ENCODE data around the gene MOXD1.

The MOXD1 gene

DNA sequence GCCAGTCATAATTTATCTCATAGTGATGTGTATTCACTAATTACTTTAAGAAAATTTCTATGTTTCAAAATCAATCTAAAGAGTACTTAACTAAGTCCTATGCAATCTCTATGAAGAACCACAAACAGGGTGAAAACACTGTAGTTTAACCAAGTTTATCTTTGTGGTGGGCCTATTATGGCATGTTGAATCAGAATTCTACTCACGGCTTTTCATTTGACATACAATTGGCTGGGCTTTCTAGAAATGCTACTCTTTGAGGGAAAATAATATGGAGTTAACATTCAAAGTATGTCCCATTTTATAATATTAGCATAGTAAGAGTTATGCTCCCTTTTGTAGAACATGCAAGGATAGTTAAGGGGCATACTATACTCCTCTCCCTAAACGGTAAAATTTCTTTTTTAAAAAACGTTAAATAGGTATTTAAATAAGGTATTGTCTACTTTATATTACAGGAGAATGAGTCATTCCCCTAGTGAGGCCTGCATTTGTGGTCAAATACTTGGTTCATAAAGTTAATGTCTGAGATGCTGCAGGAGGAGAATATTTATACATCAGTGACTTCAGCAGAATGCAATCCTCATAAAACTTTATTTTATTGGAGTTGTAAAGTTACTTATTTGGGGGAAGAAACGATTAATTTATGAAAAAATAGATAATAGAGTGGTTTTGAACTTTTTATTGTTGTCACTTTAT, 1.8 kb downstream of the MOXD1 start:
- no peak for DNase-seq

GRCh38 chr6:132395015-132395597, 6.2 kb downstream of the MOXD1 start:
- no peak for DNase-seq

DNA sequence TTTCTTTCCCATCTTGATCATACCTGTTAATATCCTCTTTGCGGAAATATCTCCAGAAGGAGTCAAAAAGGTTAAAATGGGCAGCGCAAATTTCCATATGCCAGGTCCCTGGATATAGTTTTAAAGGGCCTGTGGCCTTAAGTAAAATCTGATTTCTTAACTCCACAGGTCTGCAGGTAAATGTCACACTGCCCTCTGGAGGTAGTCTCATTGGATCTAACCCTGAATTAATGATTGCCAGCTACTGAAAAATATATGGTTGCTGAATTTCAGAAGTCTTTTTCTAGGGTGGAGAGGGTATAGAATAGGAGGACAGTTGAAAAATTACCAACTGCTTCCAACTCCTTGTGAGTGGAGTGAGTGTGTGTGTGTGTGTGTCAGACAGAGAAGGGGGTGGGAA, 8.5 kb downstream of the MOXD1 start:
- no peak for DNase-seq

GRCh38 chr6:132392270-132392646, 9.0 kb downstream of the MOXD1 start:
- DNase-seq: no peak

DNA sequence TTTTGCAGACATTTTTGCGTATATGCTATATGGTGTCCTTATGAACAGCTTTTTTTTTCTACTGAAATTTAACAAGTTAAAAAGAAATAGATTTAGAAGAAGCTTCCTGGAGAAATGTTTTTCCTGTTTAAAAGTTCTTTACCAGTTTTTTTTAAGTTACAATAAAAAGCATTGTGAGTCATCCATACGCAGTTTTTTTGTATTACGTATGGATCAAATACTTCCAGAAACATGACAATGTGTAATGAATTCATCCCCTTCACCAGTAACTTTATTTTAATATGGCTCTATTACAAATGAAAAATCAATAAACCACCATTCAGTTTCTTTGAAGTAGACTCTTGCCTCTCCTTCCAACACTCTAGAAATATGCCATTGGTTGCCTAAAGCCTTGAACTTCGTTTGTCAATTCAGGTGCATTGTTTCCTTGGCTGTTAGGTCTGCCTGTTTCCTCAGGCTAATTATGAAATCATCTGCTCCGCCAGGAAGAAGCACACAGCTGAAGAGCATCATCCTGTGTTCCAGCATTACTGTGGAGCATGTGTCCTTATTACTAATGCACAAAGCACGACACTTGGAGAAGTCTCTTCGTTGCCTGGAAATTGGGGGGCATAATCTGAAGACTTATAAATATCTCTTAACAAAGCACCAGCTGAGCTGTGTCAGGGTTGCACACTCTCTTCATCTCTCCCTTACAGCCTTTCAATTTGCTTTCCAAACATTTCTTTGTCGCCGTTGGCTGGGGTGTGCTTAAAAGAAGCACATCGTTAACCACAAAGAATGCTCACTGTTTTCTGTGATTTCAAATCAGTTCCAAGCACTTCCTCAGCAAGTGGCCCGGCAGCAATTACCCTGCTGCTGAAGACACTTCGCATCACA, 9.6 kb downstream of the MOXD1 start:
- no peak for DNase-seq

DNA sequence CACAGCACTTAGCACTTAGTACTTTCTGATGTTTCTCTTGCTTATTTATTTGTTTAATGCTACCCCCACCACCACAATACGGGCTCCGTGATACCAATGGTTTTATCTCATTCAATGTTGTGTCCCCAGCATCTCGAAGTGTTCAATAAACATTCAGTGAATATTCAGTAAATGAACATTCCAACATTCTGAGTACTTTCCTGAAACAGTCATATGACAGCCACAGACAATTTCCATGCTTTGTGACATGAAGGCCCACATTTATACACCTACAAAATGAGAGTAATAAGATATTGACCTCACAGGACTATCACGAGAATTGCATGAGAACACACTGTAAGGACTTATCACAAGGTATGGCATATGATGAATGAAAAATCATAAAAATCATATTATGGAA, 10.8 kb downstream of the MOXD1 start:
- DNase-seq: no peak

DNA sequence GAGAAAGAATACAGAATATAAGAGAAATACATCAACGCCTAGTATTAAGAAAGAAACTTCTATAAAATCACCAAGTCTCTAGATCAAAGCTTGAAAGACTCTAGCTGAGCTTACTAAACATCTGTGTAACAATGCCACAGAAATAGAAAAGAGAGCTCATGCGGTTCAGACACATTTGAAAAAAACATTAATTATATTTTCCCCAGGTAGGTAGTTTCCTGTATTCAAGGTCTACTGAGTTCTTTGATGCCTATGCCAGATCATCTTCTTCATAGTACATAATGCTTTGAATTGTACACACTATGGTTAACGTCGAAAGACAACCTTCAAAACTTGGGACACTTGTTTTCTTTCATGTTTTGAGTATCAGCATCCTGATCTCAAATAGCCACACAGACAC, 11.3 kb downstream of the MOXD1 start:
- DNase-seq: no peak

- no peak for DNase-seq
These were observed 13.0 kb downstream of the MOXD1 start for GRCh38 chr6:132388291-132388690.

GRCh38 chr6:132382630-132383175, 18.6 kb downstream of the MOXD1 start:
- DNase-seq: no peak

GRCh38 chr6:132381381-132381780, 19.9 kb downstream of the MOXD1 start:
- DNase-seq: no peak

- no peak for DNase-seq
These were observed 20.8 kb downstream of the MOXD1 start for GRCh38 chr6:132380358-132381029.

- no peak for DNase-seq
These were observed 31.7 kb downstream of the MOXD1 start for GRCh38 chr6:132369526-132369925.

DNA sequence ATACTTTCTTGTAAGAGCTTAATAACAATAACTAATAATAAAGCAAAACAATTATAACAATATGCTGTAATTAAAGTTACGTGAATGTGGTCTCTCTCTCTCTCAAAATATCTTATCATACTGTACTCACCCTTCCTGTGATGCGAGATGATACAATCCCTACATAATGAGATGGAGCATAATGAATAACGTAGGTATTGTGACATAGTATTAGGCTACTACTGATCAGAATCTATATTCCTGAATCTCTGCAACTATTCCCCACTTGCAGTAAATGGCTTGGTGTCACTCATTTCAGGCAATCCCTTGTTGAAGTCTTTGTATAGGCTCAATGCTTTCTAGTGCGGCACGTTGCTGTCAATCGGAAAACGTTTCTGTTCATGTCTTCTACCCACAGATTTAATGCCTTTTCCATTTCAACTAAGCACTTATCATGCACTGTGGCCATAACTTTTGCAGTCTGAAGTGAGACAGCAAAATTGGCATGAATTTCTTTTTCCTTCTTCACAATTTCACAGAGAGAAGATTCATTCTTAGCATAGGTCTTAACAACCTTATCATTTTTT, 32.3 kb downstream of the MOXD1 start:
- no peak for DNase-seq

- no peak for DNase-seq
These were observed 35.9 kb downstream of the MOXD1 start for GRCh38 chr6:132365281-132365907.

GRCh38 chr6:132364306-132365074, 36.8 kb downstream of the MOXD1 start:
- no peak for DNase-seq

GRCh38 chr6:132362442-132363185, 38.7 kb downstream of the MOXD1 start:
- no peak for DNase-seq

DNA sequence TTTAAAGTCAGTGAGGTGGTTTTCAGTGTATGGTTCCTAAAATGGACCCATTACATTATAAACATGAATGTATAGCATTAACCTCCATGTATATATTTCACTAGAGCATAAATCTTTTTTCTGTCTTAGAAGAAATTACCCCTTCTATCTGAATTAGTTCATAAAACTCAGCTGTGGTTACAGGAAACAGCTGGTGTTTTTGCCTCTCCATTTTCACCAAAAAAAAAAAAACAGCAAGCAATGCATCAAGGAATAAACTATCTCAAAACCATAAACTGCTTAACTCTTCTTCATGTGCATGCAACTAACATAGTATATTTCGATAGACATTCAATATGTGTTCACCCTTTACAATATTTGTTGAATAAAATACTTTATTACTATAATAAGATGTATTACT, 40.2 kb downstream of the MOXD1 start:
- no peak for DNase-seq

GRCh38 chr6:132359886-132360285, 41.4 kb downstream of the MOXD1 start:
- no peak for DNase-seq

- DNase-seq: no peak
These were observed 44.2 kb downstream of the MOXD1 start for GRCh38 chr6:132357120-132357519.

- DNase-seq: no peak
These were observed 46.6 kb downstream of the MOXD1 start for GRCh38 chr6:132354517-132355167.

Measured in activated gamma-delta T cell (primary cell).